GM18502 (cell line): ENCODE measurements around the gene ATAD3B.
"Not testable (repeated sequence)": the region's sequence is repeated elsewhere in the genome, so short reads cannot be mapped to it uniquely, and the experiment has no call there.

ENCODE experiments used
- ATAC-seq: cut with Tn5 transposase; IDR thresholded peaks from one replicate; pipeline ENCODE4 v1.9.1; 2021; ENCODE audit warnings: mild to moderate bottlenecking; ENCODE audit not compliant: unreplicated experiment, poor library complexity

Gene ATAD3B

GRCh38 chr1:1449099-1449739, 22.3 kb upstream of the ATAD3B start, which contains the start of gene ATAD3C:
ATAD3C (plus strand) TSS chr1:1449689; CDS start chr1:1450684, 995 bp downstream.
- no peak for ATAC-seq

GRCh38 chr1:1450616-1451015, 20.9 kb upstream of the ATAD3B start:
- not testable (repeated sequence) for ATAC-seq

GRCh38 chr1:1451696-1452364, 19.7 kb upstream of the ATAD3B start:
- ATAC-seq: no peak

GRCh38 chr1:1452365-1452739, 19.2 kb upstream of the ATAD3B start:
- ATAC-seq: not testable (repeated sequence)

- ATAC-seq: no peak
These were observed 18.7 kb upstream of the ATAD3B start for GRCh38 chr1:1452882-1453281.

GRCh38 chr1:1454286-1455056, 17.1 kb upstream of the ATAD3B start:
- ATAC-seq: not testable (repeated sequence)

- no peak for ATAC-seq
These were observed 16.1 kb upstream of the ATAD3B start for GRCh38 chr1:1455366-1455884.

GRCh38 chr1:1455934-1456333, 15.6 kb upstream of the ATAD3B start:
- ATAC-seq: not testable (repeated sequence)

GRCh38 chr1:1456683-1457255, 14.8 kb upstream of the ATAD3B start:
- ATAC-seq: not testable (repeated sequence)

GRCh38 chr1:1459156-1459555, 12.4 kb upstream of the ATAD3B start:
- not testable (repeated sequence) for ATAC-seq

- ATAC-seq: not testable (repeated sequence)
These were observed 11.9 kb upstream of the ATAD3B start for GRCh38 chr1:1459711-1460110.

- ATAC-seq: no peak
These were observed 10.9 kb upstream of the ATAD3B start for GRCh38 chr1:1460540-1461130.

- no peak for ATAC-seq
These were observed 9.7 kb upstream of the ATAD3B start for GRCh38 chr1:1461721-1462317.

- ATAC-seq: peak; percentile 48
These were observed 9.1 kb upstream of the ATAD3B start for GRCh38 chr1:1462318-1462966.

GRCh38 chr1:1463312-1463711, 8.3 kb upstream of the ATAD3B start:
- ATAC-seq: no peak

GRCh38 chr1:1468196-1468985, 3.2 kb upstream of the ATAD3B start:
- ATAC-seq: not testable (repeated sequence)

- ATAC-seq: no peak
These were observed 758 bp upstream of the ATAD3B start for GRCh38 chr1:1470626-1471388.
